Fibroblast of lung (primary cell): ENCODE results near the gene SAE1. TPM values are rescaled to one million over a fixed set of nuclear protein-coding genes. Genes with fewer than 3 reads are reported as not detected.

Source experiments
- DNase-seq, 2 donors: peaks; one replicate each; pipeline versions ENCODE4 v3.0.0 to v3.0.0-alpha.2; 2010; ENCODE audit warnings: low read depth in 2 of 2
- H2AFZ ChIP-seq: 2 replicates; pipeline ENCODE4 v1.5.1; 2012; ENCODE audit warnings: low read length, control low read depth, inconsistent platforms
- H3K27ac ChIP-seq: 2 replicates; pipeline ENCODE4 v1.5.1; 2011; ENCODE audit warnings: low read length, control low read depth; ENCODE audit not compliant: insufficient read depth
- H3K27me3 ChIP-seq: 2 replicates; pipeline ENCODE4 v1.5.1; 2011; ENCODE audit warnings: mild to moderate bottlenecking, low read length; ENCODE audit not compliant: control insufficient read depth, insufficient read depth
- H3K36me3 ChIP-seq: 2 replicates; pipeline ENCODE4 v1.5.1; 2011; ENCODE audit warnings: low read length; ENCODE audit not compliant: control insufficient read depth, insufficient read depth
- H3K4me1 ChIP-seq: 2 replicates; pipeline ENCODE4 v1.5.1; 2011; ENCODE audit warnings: low read length; ENCODE audit not compliant: control insufficient read depth, insufficient read depth; ENCODE audit errors: extremely low read depth
- H3K4me2 ChIP-seq: 2 replicates; pipeline ENCODE4 v1.5.1; 2011; ENCODE audit warnings: low read length, control low read depth; ENCODE audit not compliant: insufficient read depth; ENCODE audit errors: extremely low read depth
- H3K4me3 ChIP-seq, 4 experiments: fragments of 200-600 bp in 1 of 4; sonication (generic) in 1 of 4; replicated peaks in 1 of 4; 2 replicates each; pipeline ENCODE4 v1.5.1; 2011 to 2016; ENCODE audit warnings: low read length in 4 of 4, low read depth in 3 of 4, mild to moderate bottlenecking in 3 of 4, control low read depth in 2 of 4, inconsistent platforms in 1 of 4, mixed read lengths in 1 of 4; ENCODE audit not compliant: insufficient read depth in 1 of 4; ENCODE audit errors: control extremely low read depth in 1 of 4
- H3K79me2 ChIP-seq: 2 replicates; pipeline ENCODE4 v1.5.1; 2012; ENCODE audit warnings: mild to moderate bottlenecking, low read length, inconsistent platforms; ENCODE audit not compliant: control insufficient read depth, insufficient read depth
- H3K9ac ChIP-seq: 2 replicates; pipeline ENCODE4 v1.5.1; 2011; ENCODE audit warnings: mild to moderate bottlenecking, low read length, control low read depth; ENCODE audit not compliant: insufficient read depth
- H3K9me3 ChIP-seq: 2 replicates; pipeline ENCODE4 v1.5.1; 2012; ENCODE audit warnings: low read depth, low read length; ENCODE audit not compliant: control insufficient read depth, insufficient read depth
- H4K20me1 ChIP-seq: 2 replicates; pipeline ENCODE4 v1.5.1; 2011; ENCODE audit warnings: low read length; ENCODE audit not compliant: control insufficient read depth, insufficient read depth; ENCODE audit errors: extremely low read depth
- CTCF ChIP-seq, 2 donors: IDR thresholded peaks in 1 of 2; conservative IDR thresholded peaks in 1 of 2; 1 replicate in 1 of 2; 2 replicates in 1 of 2; pipeline ENCODE4 v1.5.1; 2011 to 2012; ENCODE audit warnings: low read length in 2 of 2, control low read depth in 1 of 2, inconsistent platforms in 1 of 2, low read depth in 1 of 2, mild to moderate bottlenecking in 1 of 2
- EZH2 ChIP-seq: IDR thresholded peaks from 2 replicates; pipeline ENCODE4 v1.5.1; 2012; ENCODE audit warnings: low read length, control low read depth, mild to moderate bottlenecking; ENCODE audit errors: missing control alignments
- polyA plus RNA-seq, 2 donors: library from polyadenylated mRNA; depleted of rRNA in 1 of 2; stranded (reverse) in 1 of 2; unstranded in 1 of 2; fragments of >200 nt; gene quantifications; 2 replicates each; pipeline ENCODE4 v1.2.1, GENCODE V29; 2011 to 2012; ENCODE audit warnings: missing spikeins in 1 of 2
- total RNA-seq: library from RNA; depleted of rRNA; stranded (reverse); fragments of >200 nt; gene quantifications from 2 replicates; pipeline ENCODE4 v1.2.1, GENCODE V29; 2014

SAE1 gene
- total and polyA plus RNA-seq, 2 donors (not counting 1 experiment from before 2014, with no cell fraction given), result 97.9 to 152 TPM

- Histone ChIP-seq H4K20me1 (no peaks in the 10 kb centered on the region), H2AFZ (no peak overlapping the region), H3K79me2 (peaks cover 53% of the 10 kb centered on the region), H3K27ac (no peak overlapping the region), H3K9ac (no peak overlapping the region), H3K4me3 (no peak overlapping the region), H3K36me3 (peaks cover 11% of the 10 kb centered on the region), H3K9me3 (no peaks in the 10 kb centered on the region), H3K4me2 (no peak overlapping the region), H3K27me3 (no peaks in the 10 kb centered on the region), H3K4me1 (peaks cover 2% of the 10 kb centered on the region)
- DNase-seq, result no peak
- TF ChIP-seq EZH2, result no peak
- TF ChIP-seq CTCF (conservative IDR thresholded peaks at IDR 0.05 in 1 of 2, IDR thresholded peaks at IDR 0.05 in 1 of 2; ENCODE audit: low read depth in 1 of 2, low read length in 2 of 2), result no peak
These were observed 15.2 kb downstream of the SAE1 start for GRCh38 chr19:47145639-47146486.

DNA sequence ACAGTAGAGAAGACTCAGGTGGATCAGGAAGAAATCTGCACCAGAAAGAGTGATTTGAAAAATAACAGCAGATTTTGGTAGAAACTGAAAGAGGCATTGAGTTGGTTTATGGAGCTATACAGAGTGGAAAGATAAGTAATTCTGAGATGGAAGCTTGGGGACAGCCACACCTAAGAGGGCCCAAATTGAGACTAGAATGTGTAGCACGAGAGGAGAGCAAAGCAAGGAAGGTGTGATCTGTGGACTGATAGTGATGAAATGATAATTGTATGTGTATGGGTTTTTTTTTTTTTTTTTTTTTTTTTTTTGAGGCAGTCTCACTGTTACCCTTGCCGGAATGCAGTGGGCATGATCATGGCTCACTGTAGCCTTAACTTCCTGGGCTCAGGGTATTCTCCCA is 16.3 kb downstream of the SAE1 start:
- no peaks in the 10 kb centered on the region for H3K4me1 ChIP-seq
- H3K4me2 ChIP-seq, result no peak overlapping the region
- H3K27ac ChIP-seq, result no peak overlapping the region
- no peaks in the 10 kb centered on the region for H3K27me3 ChIP-seq
- no peak for DNase-seq
- H3K79me2 ChIP-seq, result peaks cover 49% of the 10 kb centered on the region
- H3K36me3 ChIP-seq, result peaks cover 12% of the 10 kb centered on the region
- no peak overlapping the region for H3K9ac ChIP-seq
- no peaks in the 10 kb centered on the region for H3K9me3 ChIP-seq
- no peaks in the 10 kb centered on the region for H4K20me1 ChIP-seq
- TF ChIP-seq CTCF (conservative IDR thresholded peaks at IDR 0.05 in 1 of 2, IDR thresholded peaks at IDR 0.05 in 1 of 2; ENCODE audit: low read depth in 1 of 2, low read length in 2 of 2), result no peak
- no peak for TF ChIP-seq EZH2
- no peak overlapping the region for H2AFZ ChIP-seq
- H3K4me3 ChIP-seq, result no peak overlapping the region

GRCh38 chr19:47151627-47152026 is 21.0 kb downstream of the SAE1 start:
- no peak overlapping the region for H3K9ac ChIP-seq
- H3K27me3 ChIP-seq, result no peaks in the 10 kb centered on the region
- H3K4me1 ChIP-seq, result no peaks in the 10 kb centered on the region
- H3K79me2 ChIP-seq, result peaks cover 21% of the 10 kb centered on the region
- TF ChIP-seq EZH2 (no peak), CTCF (conservative IDR thresholded peaks at IDR 0.05 in 1 of 2, IDR thresholded peaks at IDR 0.05 in 1 of 2; ENCODE audit: low read depth in 1 of 2, low read length in 2 of 2) (no peak)
- no peak overlapping the region for H3K4me3 ChIP-seq
- H3K27ac ChIP-seq, result no peak overlapping the region
- H3K36me3 ChIP-seq, result peaks cover 7% of the 10 kb centered on the region
- no peak for DNase-seq
- no peak overlapping the region for H2AFZ ChIP-seq
- H3K9me3 ChIP-seq, result no peaks in the 10 kb centered on the region
- no peaks in the 10 kb centered on the region for H4K20me1 ChIP-seq
- H3K4me2 ChIP-seq, result no peak overlapping the region
